B cell (primary cell): ENCODE results near the gene PSMB5. TPM values are rescaled to one million over a fixed set of nuclear protein-coding genes. Genes with fewer than 3 reads are reported as not detected.

Source experiments
- ATAC-seq: fragments of 200-7000 bp; cut with Tn5 transposase; one replicate; pipeline ENCODE4 v1.10.0; 2021; ENCODE audit warnings: low read depth, mild to moderate bottlenecking, moderate number of reproducible peaks, moderate library complexity
- CTCF ChIA-PET: fragments of 350-600 bp; sonication (Branson Sonifier 250); formaldehyde crosslinking; loops from one replicate; lab custom pipeline; 2021; ENCODE audit warnings: antibody characterized with exemption, inconsistent platforms; lab: Charles Lee
- POLR2A ChIA-PET: fragments of 350-600 bp; sonication (Branson Sonifier 250); formaldehyde crosslinking; loops from one replicate; lab custom pipeline; 2021; ENCODE audit warnings: antibody characterized with exemption; lab: Charles Lee
- DNase-seq: peaks from one replicate; pipeline ENCODE4 v3.0.0; 2013
- H2AFZ ChIP-seq: 2 replicates; pipeline ENCODE4 v1.6.1; 2012; ENCODE audit warnings: mild to moderate bottlenecking, low read depth, low read length; ENCODE audit not compliant: insufficient read depth, poor library complexity, severe bottlenecking
- H3K27ac ChIP-seq, 2 donors: 1 replicate in 1 of 2; 2 replicates in 1 of 2; pipeline ENCODE4 v1.5.1; 2012 to 2013; ENCODE audit warnings: low read length in 2 of 2, mild to moderate bottlenecking in 2 of 2, moderate library complexity in 1 of 2
- H3K27me3 ChIP-seq, 4 experiments: fragments of 200-600 bp in 1 of 4; sonication (generic) in 1 of 4; replicated peaks in 1 of 4; 1 replicate in 2 of 4; 2 replicates in 2 of 4; pipeline versions ENCODE4 v1.6.1 to v1.7.0; 2013 to 2016; ENCODE audit warnings: low read length in 3 of 4, mild to moderate bottlenecking in 2 of 4, mixed read lengths in 1 of 4, moderate library complexity in 1 of 4; ENCODE audit not compliant: insufficient read depth in 4 of 4, control insufficient read depth in 3 of 4; ENCODE audit errors: control extremely low read depth in 1 of 4
- H3K36me3 ChIP-seq, 2 experiments: replicated peaks in 1 of 2; 1 replicate in 1 of 2; 2 replicates in 1 of 2; pipeline versions ENCODE4 v1.6.1 to v1.7.1; 2013; ENCODE audit warnings: low read length in 1 of 2; ENCODE audit not compliant: insufficient read depth in 2 of 2, control insufficient read depth in 1 of 2; ENCODE audit errors: control extremely low read depth in 1 of 2, extremely low read depth in 1 of 2
- H3K4me1 ChIP-seq, 2 donors: fragments of 200-600 bp in 1 of 2; sonication (generic) in 1 of 2; 1 replicate in 1 of 2; 2 replicates in 1 of 2; pipeline versions ENCODE4 v1.5.1 to v1.6.1; 2013 to 2017; ENCODE audit warnings: low read length in 2 of 2; ENCODE audit not compliant: control insufficient read depth in 2 of 2, insufficient read depth in 2 of 2
- H3K4me2 ChIP-seq: replicated peaks from 2 replicates; pipeline ENCODE3; 2012; ENCODE audit warnings: mild to moderate bottlenecking, low read depth, low read length; ENCODE audit not compliant: poor library complexity, severe bottlenecking
- H3K4me3 ChIP-seq, 5 experiments: fragments of 200-600 bp in 1 of 5; sonication (generic) in 1 of 5; 1 replicate in 3 of 5; 2 replicates in 2 of 5; pipeline versions ENCODE4 v1.5.1 to v1.7.0; 2011 to 2016; ENCODE audit warnings: low read length in 4 of 5, mild to moderate bottlenecking in 4 of 5, low read depth in 2 of 5, control low read depth in 1 of 5, moderate library complexity in 1 of 5; ENCODE audit not compliant: insufficient read depth in 1 of 5; ENCODE audit errors: control extremely low read depth in 1 of 5, extremely low read depth in 1 of 5
- H3K79me2 ChIP-seq: fragments of 200-600 bp; sonication (generic); one replicate; pipeline ENCODE4 v1.6.0; 2016; ENCODE audit warnings: low read length; ENCODE audit not compliant: control insufficient read depth, insufficient read depth
- H3K9ac ChIP-seq: fragments of 200-600 bp; sonication (generic); 2 replicates; pipeline ENCODE4 v1.6.1; 2017; ENCODE audit warnings: mild to moderate bottlenecking, low read length, moderate library complexity
- H3K9me3 ChIP-seq, 3 donors: one replicate each; pipeline versions ENCODE4 v1.6.1 to v1.7.1; 2013; ENCODE audit warnings: low read length in 2 of 3; ENCODE audit not compliant: control insufficient read depth in 2 of 3, insufficient read depth in 1 of 3; ENCODE audit errors: control extremely low read depth in 1 of 3
- H4K20me1 ChIP-seq: 2 replicates; pipeline ENCODE4 v1.6.0; 2012; ENCODE audit warnings: mild to moderate bottlenecking, low read length; ENCODE audit not compliant: insufficient read depth, control insufficient read depth, poor library complexity, severe bottlenecking
- H3K27ac Mint-ChIP-seq: one replicate; pipeline ENCODE4 v1.8.0; 2021; ENCODE audit warnings: mixed read lengths
- H3K27me3 Mint-ChIP-seq: one replicate; pipeline ENCODE4 v1.8.0; 2021; ENCODE audit warnings: mixed read lengths
- H3K4me1 Mint-ChIP-seq: one replicate; pipeline ENCODE4 v1.8.0; 2021; ENCODE audit warnings: mixed read lengths
- H3K4me3 Mint-ChIP-seq: one replicate; pipeline ENCODE4 v1.8.0; 2021; ENCODE audit warnings: mixed read lengths
- H3K9me3 Mint-ChIP-seq: one replicate; pipeline ENCODE4 v1.8.0; 2022; ENCODE audit warnings: mixed read lengths; ENCODE audit not compliant: insufficient read depth
- EZH2 ChIP-seq: IDR thresholded peaks from 2 replicates; pipeline ENCODE4 v1.6.1; 2012; ENCODE audit warnings: borderline replicate concordance, low read depth, mild to moderate bottlenecking, moderate library complexity, low read length; ENCODE audit not compliant: insufficient read depth, poor library complexity, severe bottlenecking
- WGBS: methylation state at CpG from one replicate; pipeline ENCODE4 v1.1.5; 2013; ENCODE audit warnings: missing lambda C conversion rate; ENCODE audit not compliant: insufficient coverage; 5-methylcytosine and 5-hydroxymethylcytosine counted together
- intact Hi-C: fragments of 100-400 bp; cut with micrococcal nuclease; formaldehyde crosslinking; loops from one replicate; pipeline ENCODE4 v1.10.0; 2022
- polyA plus RNA-seq: library from polyadenylated mRNA; depleted of rRNA; stranded (reverse); fragments of >200 nt; gene quantifications from 2 replicates; pipeline ENCODE4 v1.2.3, GENCODE V29; 2012
- total RNA-seq, 2 donors: library from RNA; stranded (reverse); fragments of 120-200 nt in 1 of 2; gene quantifications; 1 replicate in 1 of 2; 2 replicates in 1 of 2; pipeline versions ENCODE4 v1.2.3 to v1.2.4, GENCODE V29; 2013 to 2022
- TF ChIP-seq, protein P1 (sequence below): fragments of 200-600 bp; IDR thresholded peaks from one replicate; pipeline ENCODE4 v1.8.0; 2022; ENCODE audit warnings: antibody characterized with exemption, mild to moderate bottlenecking

The PSMB5 gene
- total and polyA plus RNA-seq, 2 donors (not counting 1 experiment from before 2014, with no cell fraction given), result 16.5 to 29.0 TPM

GRCh38 chr14:23067847-23068788 is 33.4 kb upstream of the PSMB5 start:
- H3K4me1 Mint-ChIP-seq, result peaks cover 38% of the 10 kb centered on the region
- intact Hi-C loops, result no loop called here
- no peak for ATAC-seq
- Histone ChIP-seq H3K4me3 (no peak overlapping the region), H3K79me2 (peaks cover 52% of the 10 kb centered on the region), H3K27me3 (no peaks in the 10 kb centered on the region), H4K20me1 (peaks cover 54% of the 10 kb centered on the region), H3K4me1 (peaks cover 21 to 41% of the 10 kb centered on the region in 2 donors), H3K36me3 (peaks cover 4 to 70% of the 10 kb centered on the region in 2 experiments), H2AFZ (no peak overlapping the region), H3K9ac (no peak overlapping the region), H3K27ac (no peak overlapping the region), H3K4me2 (no peak overlapping the region), H3K9me3 (no peaks in the 10 kb centered on the region)
- peak overlapping the region; percentile 83 for H3K27ac Mint-ChIP-seq
- DNase-seq, result no peak
- POLR2A ChIA-PET, result interaction anchor here (0.5 to 1.1 kb wide), 3 partner anchors 9 to 253 kb away, joined by 3 to 7 read pairs (median 3); partner anchors contain the start of genes ACIN1, C14orf119 and PABPN1
- no peaks in the 10 kb centered on the region for H3K9me3 Mint-ChIP-seq
- WGBS, result 93% methylated on average over 5 of the region's 14 CpGs
- no peak overlapping the region for H3K4me3 Mint-ChIP-seq
- CTCF ChIA-PET, result interaction anchor here (0.7 to 19.1 kb wide), 51 partner anchors 9 to 694 kb away, joined by 3 to 1134 read pairs (median 3); partner anchors contain the start of genes ACIN1, AJUBA, C14orf119 and PPP1R3E
- TF ChIP-seq, protein P1, sequence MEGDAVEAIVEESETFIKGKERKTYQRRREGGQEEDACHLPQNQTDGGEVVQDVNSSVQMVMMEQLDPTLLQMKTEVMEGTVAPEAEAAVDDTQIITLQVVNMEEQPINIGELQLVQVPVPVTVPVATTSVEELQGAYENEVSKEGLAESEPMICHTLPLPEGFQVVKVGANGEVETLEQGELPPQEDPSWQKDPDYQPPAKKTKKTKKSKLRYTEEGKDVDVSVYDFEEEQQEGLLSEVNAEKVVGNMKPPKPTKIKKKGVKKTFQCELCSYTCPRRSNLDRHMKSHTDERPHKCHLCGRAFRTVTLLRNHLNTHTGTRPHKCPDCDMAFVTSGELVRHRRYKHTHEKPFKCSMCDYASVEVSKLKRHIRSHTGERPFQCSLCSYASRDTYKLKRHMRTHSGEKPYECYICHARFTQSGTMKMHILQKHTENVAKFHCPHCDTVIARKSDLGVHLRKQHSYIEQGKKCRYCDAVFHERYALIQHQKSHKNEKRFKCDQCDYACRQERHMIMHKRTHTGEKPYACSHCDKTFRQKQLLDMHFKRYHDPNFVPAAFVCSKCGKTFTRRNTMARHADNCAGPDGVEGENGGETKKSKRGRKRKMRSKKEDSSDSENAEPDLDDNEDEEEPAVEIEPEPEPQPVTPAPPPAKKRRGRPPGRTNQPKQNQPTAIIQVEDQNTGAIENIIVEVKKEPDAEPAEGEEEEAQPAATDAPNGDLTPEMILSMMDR, result no peak
- no peak for TF ChIP-seq EZH2
- H3K27me3 Mint-ChIP-seq, result no peaks in the 10 kb centered on the region
